GM19455 (cell line): ENCODE results near the gene TMEM134.
A peak's percentile ranks its signal among the peaks of the same experiment; 100 is the strongest.
"Not testable (repeated sequence)": the region's sequence is repeated elsewhere in the genome, so short reads cannot be mapped to it uniquely, and the experiment has no call there.

Experiments used
- ATAC-seq: cut with Tn5 transposase; IDR thresholded peaks from one replicate; pipeline ENCODE4 v1.9.1; 2021; ENCODE audit not compliant: unreplicated experiment

The TMEM134 gene

GRCh38 chr11:67468759-67469507 is at the start of gene TMEM134:
Gene TMEM134 (minus strand): TSS chr11:67469251. CDS start chr11:67469192, 59 bp downstream.
- ATAC-seq: peak; percentile 65

- ATAC-seq: no peak
Measured at GRCh38 chr11:67517784-67518552, 48.9 kb upstream of the TMEM134 start.

- ATAC-seq: no peak
Measured at GRCh38 chr11:67516806-67517205, 47.8 kb upstream of the TMEM134 start.

- ATAC-seq: no peak
Measured at GRCh38 chr11:67514116-67514515, 45.1 kb upstream of the TMEM134 start.

GRCh38 chr11:67511558-67511957 is 42.5 kb upstream of the TMEM134 start:
- ATAC-seq: not testable (repeated sequence)

GRCh38 chr11:67510023-67510345 is 40.9 kb upstream of the TMEM134 start:
- ATAC-seq: no peak

- ATAC-seq: peak; percentile 41
Measured at GRCh38 chr11:67508486-67509121, 39.6 kb upstream of the TMEM134 start.

GRCh38 chr11:67507864-67508485 is 38.9 kb upstream of the TMEM134 start, which contains the start of gene CDK2AP2:
Gene CDK2AP2 (minus strand): TSS chr11:67508162. CDS start chr11:67508082, 80 bp downstream.
- ATAC-seq: peak; percentile 76

GRCh38 chr11:67507242-67507863 is 38.3 kb upstream of the TMEM134 start:
- ATAC-seq: no peak

GRCh38 chr11:67506426-67507051 is 37.5 kb upstream of the TMEM134 start:
- ATAC-seq: no peak

- ATAC-seq: no peak
Measured at GRCh38 chr11:67505605-67506396, 36.8 kb upstream of the TMEM134 start.

- no peak for ATAC-seq
Measured at GRCh38 chr11:67504950-67505581, 36.0 kb upstream of the TMEM134 start, which contains the start of gene PITPNM1. Gene PITPNM1 (minus strand): TSS chr11:67505363. CDS start chr11:67504180, 1,183 bp downstream.

GRCh38 chr11:67504005-67504949 is 35.2 kb upstream of the TMEM134 start:
- no peak for ATAC-seq

GRCh38 chr11:67503119-67504004 is 34.3 kb upstream of the TMEM134 start:
- ATAC-seq: no peak

GRCh38 chr11:67502328-67502979 is 33.4 kb upstream of the TMEM134 start:
- ATAC-seq: no peak

GRCh38 chr11:67501854-67502253 is 32.8 kb upstream of the TMEM134 start:
- ATAC-seq: no peak
